AG08395 (cell line): ENCODE data around the gene CDCP1.
"Not testable (repeated sequence)": the region's sequence is repeated elsewhere in the genome, so short reads cannot be mapped to it uniquely, and the experiment has no call there.

Source experiments
- DNase-seq: peaks from one replicate; pipeline ENCODE4 v3.0.0; 2012; ENCODE audit warnings: mixed read lengths, low spot score

Gene CDCP1

DNA sequence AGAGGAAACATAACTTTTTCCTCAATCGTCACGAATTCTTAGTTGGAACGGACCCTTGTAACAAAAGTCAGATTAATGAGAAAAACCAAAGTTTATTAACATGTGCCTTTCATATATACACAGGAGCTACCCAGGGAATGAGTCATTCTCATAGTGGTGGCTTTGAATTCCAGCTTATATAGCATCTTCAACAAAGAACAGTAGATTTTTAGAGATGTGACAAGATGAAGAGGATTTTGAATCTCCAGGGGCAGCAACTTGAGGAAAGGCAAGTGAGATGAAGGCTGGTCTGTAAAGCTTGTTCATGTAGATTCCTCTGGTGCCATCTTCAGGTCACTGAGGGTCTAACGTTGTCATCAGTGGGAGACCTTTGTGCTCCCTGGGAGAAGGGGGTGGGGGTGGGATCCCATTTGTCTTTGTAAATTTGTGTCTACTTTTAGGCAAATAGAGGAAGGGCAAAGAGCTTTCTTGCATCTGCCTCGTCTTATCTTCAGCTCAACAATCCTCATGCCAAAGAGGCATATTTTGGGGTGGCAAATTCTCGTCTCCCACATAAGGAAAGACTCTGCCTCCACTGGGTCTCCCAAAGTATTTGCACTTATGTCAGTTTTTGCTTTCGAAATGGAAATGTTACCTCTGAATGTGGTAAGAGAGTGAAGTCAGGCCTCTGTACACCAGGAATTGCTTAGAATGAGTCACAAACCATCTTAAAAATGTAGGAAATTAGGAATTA lies 90.6 kb downstream of the CDCP1 start:
- DNase-seq, result no peak

DNA sequence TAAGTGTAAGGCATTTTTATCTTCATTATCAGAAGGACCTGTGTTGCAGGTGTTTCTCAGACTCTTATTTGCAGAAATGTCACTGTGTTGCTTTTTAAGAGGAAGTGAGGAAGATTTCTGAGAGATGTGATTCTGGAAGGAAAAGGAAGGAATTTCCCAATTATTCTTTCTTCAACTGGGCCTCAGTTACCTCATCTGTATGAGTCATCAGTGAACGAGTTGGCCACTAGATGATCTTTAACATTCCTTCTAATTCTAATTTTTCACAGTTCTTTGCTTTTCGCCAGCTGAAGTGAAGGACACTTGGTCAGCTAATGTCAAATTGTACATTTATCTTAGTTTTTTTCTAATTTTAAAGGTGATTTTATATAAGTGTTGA lies 91.2 kb downstream of the CDCP1 start:
- peak; percentile 64 for DNase-seq

DNA sequence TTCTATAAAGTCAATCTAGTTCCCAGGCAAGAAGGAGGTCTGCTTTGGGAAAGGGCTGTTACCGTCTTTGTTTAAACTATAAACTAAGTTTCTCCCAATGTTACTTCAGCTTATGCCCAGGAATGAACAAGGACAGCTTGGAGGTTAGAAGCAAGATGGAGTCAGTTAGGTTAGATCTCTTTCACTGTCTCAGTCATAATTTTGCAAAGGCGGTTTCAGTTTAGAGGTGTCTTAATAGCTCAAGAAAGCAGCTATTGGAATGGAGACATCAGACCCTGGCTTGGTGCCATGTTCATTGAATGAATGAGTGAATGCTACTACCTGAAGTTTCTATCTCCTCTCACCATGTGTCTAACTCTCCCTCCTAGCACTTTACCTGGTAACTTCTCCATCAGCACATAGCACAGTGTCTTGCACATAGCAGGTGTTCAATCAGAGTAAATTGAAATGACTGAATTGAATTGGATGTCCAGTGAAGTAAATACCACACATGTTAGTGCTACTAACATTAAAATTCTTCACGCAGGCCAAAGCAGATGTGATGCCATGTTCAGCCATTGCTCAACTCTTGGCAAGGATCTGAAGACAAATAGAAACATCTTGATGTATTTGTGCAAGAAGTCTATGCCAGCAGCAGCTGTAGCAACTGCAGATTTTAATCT lies 91.9 kb downstream of the CDCP1 start:
- peak; percentile 77 for DNase-seq

DNA sequence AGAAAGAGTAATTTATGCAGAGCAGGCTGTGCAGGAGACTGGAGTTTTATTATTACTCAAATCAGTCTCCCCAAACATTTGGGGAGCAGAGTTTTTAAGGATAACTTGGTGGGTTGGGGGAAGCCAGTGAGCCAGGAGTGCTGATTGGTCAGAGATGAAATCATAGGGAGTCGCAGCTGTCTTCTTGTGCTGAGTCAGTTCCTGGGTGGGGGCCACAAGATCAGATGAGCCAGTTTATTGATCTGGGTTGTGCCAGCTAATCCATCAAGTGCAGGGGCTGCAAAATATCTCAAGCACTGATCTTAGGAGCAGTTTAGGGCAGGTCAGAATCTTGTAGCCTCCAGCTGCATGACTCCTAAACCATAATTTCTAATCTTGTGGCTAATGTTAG lies 92.4 kb downstream of the CDCP1 start:
- not testable (repeated sequence) for DNase-seq

DNA sequence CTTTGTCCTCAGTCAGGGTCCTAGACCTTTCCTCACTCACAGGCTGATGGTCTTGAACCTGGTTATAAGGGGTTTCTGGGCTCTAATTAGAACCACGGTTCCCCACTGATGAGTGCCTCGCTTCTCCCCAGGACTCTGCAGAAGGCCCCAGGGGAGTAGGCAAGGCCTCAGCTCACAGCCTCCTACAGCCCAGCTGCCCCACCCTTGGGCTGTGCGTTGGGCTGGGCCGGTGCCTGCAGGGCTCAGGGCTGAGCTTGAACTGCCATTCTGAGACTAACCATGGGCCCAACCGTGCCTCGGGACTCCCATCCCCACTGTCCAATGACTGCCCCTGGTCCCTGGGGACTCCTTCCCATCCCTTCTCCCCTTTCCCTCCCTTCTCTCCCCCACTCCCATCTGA lies 94.5 kb downstream of the CDCP1 start:
- no peak for DNase-seq

DNA sequence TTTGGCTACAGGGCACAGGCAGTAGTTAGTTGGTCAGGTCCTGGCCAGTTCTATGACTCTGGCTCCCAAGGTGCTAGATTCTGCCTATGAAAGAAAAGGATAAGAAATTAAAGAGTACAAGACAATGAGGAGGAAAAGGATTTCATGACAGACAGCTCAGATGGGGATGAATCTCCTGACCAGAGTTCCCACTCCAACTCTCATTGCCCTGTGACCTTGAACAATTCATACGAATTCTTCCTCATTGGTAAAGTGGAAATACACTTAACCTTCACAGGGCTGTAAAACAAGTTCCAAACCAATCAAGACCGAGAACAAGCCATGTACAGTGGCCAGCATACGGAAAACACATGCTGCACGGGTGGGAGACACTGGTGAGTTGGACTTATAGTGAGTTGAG lies 96.4 kb downstream of the CDCP1 start:
- no peak for DNase-seq

DNA sequence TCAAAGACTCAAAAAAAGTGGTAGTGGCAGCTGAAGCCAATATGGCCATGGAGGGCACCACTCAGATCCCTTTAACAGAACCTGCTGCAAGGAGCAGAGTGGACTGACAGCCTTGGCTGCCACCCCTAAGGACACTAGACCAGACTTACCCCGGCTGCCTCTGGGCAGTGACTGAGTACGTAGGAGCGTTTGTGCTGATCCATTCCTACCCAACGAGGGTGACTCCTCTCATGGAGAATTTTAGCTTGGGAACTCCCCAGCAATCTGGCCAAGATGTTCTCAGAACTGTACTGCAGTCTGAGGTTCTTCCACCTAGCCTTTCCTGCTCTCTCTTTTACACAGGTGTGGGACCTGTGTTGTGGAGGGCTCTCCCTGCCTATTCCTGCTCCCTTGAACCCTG lies 97.9 kb downstream of the CDCP1 start:
- peak; percentile 60 for DNase-seq

DNA sequence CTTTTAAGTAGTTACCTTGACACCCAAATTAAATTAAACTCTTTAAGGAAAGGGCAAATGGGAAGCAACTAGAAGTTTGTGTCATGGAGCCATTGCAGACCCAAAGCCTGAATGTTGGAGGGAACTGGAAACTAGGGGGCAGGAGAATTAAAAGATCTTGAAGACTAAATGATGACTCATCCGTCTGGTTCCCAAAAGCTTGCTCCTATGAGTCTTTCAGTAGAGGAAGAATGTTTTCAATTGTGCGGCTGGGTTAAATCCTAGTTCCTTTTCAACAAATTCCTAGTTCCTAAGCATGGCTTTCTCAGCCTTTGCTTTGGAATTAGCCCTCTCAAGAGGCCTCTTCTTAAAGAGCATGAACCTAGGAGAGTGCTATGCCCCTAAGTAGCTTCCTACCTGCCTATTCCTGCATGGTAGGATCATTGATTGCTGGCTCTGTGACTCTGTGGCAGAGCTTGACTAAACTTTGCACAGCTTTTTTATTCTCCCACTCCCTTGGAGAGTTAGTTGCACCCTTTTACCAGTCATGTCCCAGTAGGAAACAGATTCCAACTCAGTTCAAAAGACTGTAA lies 102.4 kb downstream of the CDCP1 start:
- DNase-seq, result peak; percentile 86

DNA sequence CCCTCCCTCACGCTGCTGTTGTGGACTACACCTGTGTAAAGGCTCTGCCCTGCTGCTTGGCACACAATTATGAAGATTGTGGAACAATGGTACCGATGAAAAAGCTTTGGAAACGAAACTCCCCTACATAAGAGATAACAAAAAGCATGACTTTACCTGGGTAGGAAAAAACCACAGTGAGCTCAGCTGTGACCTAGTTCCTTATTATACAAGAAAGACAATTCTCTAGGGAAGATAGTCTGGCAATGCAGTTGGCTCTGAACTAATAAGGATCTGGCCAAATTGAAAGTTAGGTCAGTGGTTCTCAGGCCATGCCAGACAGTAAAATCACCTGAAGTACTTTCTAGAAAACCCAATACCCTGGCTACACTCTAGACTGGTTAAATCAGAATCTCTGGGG lies 104.0 kb downstream of the CDCP1 start:
- DNase-seq, result no peak

DNA sequence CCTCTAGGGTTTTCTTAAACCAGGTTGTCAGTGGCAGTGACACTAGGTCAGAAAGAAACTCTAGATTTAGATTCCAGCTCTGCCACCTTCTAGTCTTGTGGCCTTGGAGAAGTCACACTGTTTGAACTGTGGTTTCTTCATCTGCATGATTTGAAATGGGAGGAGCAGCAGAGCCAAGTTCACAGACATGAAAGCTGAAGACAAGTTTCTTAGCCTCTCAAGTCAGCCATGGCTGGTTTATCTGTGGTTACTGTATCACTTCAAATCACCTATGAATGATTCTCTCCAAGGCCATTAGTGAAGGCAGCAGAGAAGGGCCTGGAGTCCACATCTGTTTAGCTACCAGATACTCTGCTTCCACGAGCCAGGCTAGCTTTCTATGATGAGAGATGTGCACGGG lies 104.5 kb downstream of the CDCP1 start:
- no peak for DNase-seq

DNA sequence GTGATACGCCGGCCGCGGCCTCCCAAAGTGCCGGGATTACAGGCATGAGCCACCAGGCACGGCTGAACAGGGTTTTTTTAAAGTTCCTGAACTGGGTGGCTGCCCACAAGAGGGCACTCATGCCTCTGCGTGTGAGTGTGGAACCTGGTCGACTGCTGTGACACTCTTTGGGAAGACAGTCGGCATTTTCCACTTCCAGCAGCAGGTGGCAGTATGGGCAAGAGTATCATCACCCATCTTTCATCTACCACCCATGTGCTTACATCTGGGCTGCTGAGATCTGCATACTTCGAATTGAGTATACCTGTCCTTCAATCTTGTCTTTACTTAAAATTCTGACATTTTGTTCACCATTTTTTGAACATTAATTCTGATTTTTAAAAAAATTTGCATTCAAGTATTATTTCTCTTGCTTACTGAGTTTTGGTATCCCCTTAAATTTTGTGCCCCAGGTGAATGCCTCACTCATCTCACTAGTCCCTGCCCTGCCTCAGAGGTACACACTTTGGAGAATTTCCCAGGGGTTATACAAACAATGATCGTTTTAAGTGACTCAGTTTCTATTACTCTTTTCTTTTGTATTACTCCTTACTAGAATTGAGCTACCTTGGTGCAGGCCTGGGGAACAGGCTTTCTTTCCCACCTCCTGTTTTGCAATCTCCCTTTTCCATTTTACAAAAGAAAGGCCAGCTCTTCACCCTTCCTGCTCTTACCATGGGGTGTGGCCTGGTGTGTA lies 108.3 kb downstream of the CDCP1 start:
- DNase-seq, result peak; percentile 95

DNA sequence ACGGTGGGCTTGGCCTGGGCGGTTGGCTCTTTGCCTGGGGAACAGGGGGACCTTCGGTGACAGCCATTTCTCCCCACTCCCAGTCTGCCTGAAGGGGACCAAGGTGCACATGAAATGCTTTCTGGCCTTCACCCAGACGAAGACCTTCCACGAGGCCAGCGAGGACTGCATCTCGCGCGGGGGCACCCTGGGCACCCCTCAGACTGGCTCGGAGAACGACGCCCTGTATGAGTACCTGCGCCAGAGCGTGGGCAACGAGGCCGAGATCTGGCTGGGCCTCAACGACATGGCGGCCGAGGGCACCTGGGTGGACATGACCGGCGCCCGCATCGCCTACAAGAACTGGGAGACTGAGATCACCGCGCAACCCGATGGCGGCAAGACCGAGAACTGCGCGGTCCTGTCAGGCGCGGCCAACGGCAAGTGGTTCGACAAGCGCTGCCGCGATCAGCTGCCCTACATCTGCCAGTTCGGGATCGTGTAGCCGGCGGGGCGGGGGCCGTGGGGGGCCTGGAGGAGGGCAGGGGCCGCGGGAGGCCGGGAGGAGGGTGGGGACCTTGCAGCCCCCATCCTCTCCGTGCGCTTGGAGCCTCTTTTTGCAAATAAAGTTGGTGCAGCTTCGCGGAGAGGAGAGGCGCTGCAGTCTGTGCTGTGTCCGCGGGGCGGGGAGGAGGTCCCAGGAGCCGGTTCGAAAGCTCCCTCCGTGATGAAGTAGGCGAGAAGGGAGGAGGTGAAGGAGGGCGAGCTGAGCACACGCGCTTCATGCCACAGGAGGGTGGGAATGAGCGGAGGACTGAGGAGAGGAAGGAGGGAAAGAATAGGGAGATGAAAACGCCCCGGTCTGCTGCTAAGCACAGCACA lies 110.5 kb downstream of the CDCP1 start:
- DNase-seq, result no peak

DNA sequence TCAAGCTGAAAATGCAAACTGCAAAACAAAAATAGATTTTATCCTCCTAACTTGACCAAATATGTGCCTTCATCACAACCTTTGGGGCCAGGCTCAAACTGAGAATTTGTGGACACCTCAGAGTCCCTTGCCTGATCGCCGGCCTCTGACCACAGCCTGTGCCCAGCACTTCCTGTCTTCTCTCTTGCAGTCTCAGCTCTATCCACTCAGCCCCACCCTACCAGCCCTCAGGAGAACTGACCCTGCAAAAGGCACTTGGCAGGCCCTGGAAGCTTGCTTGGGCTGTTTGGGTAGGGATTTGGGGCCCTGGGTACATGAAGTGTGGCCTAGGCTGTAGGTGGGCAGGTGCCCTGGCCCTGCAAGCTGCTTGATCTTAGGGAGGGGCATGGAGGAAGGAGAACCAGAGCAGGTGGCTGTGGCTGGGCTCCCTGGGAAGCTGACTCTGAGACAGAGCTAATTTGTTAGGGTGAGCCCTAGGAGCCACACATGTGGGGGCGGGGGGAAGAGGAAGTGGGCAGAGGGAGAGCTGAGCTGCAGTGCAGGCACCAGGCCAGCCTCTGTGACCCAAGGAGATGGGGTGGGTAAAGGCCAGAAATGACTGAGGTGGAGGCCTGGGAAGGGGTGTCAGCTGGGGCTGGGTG lies 111.4 kb downstream of the CDCP1 start:
- no peak for DNase-seq

DNA sequence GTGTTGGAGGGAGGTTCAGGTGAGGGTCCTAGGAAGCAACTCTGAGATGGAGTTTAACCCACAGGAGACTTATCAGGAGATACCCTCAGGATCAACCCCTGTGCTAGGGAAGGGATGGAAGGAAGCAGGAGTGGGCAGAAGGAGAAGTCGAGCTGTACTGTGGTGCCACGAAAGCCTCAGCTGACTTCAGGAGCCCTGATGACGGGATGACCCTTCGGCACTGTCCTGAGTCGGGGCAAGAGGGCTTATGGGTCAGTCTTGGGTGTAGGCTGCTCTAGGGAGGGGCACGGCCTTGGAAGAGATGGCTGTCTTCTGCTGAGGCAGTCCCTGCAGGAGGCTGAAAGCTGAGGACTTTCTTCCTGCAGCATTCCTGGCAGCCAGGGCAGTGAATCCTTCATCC lies 112.4 kb downstream of the CDCP1 start:
- DNase-seq, result no peak
